Measurements from ENCODE around the gene TGIF1.
A peak's percentile ranks its signal among the peaks of the same experiment; 100 is the strongest.

TGIF1 gene

GRCh38 chr18:3440341-3440740 lies 9.6 kb upstream of the TGIF1 start:
- DNase-seq, result no peak

- peak; percentile 28 for DNase-seq
These were observed 8.7 kb upstream of the TGIF1 start for GRCh38 chr18:3441290-3441689.

- no peak for DNase-seq
These were observed 7.1 kb upstream of the TGIF1 start for GRCh38 chr18:3442919-3443318.

GRCh38 chr18:3444296-3444695 lies 5.7 kb upstream of the TGIF1 start:
- no peak for DNase-seq

- DNase-seq, result peak; percentile 41
These were observed 5.0 kb upstream of the TGIF1 start for GRCh38 chr18:3444954-3445353.

GRCh38 chr18:3447068-3447894 lies 2.7 kb upstream of the TGIF1 start:
- no peak for DNase-seq

GRCh38 chr18:3447895-3448837 lies 1.8 kb upstream of the TGIF1 start:
- DNase-seq, result peak; percentile 96

- DNase-seq, result peak; percentile 69
These were observed 997 bp upstream of the TGIF1 start for GRCh38 chr18:3448838-3449511.

GRCh38 chr18:3449512-3450011 lies 410 bp upstream of the TGIF1 start:
- DNase-seq, result peak; percentile 73

- peak; percentile 34 for DNase-seq
These were observed 819 bp downstream of the TGIF1 start for GRCh38 chr18:3450799-3451182.

- DNase-seq, result peak; percentile 54
These were observed 1.4 kb downstream of the TGIF1 start for GRCh38 chr18:3451183-3451988.

GRCh38 chr18:3451989-3452749 lies 2.2 kb downstream of the TGIF1 start:
- DNase-seq, result no peak

- DNase-seq, result no peak
These were observed 3.0 kb downstream of the TGIF1 start for GRCh38 chr18:3452750-3453539.

GRCh38 chr18:3453540-3454364 lies 3.8 kb downstream of the TGIF1 start:
- DNase-seq, result no peak

- DNase-seq, result peak; percentile 9
These were observed 4.6 kb downstream of the TGIF1 start for GRCh38 chr18:3454365-3455089.

GRCh38 chr18:3455090-3455635 lies 5.2 kb downstream of the TGIF1 start:
- DNase-seq, result no peak

- no peak for DNase-seq
These were observed 6.1 kb downstream of the TGIF1 start for GRCh38 chr18:3455907-3456685.

- DNase-seq, result no peak
These were observed 6.7 kb downstream of the TGIF1 start for GRCh38 chr18:3456686-3457069.

Measured in NCI-H2171 treated with DMSO at 0.1 percent for 48 hours (cell line).